Lower leg skin (tissue), 4 donors: ENCODE data around the gene FARP1. TPM values are rescaled to one million over a fixed set of nuclear protein-coding genes. Genes with fewer than 3 reads are reported as not detected.

Experiments used
- DNase-seq, 2 donors: peaks; one replicate each; pipeline ENCODE4 v3.0.0-alpha.2; 2019; ENCODE audit warnings: low spot score in 2 of 2
- H3K4me3 ChIP-seq: fragments of 200-600 bp; sonication (generic); 2 replicates; pipeline ENCODE4 v1.5.1; 2017; ENCODE audit warnings: mild to moderate bottlenecking, low read depth; ENCODE audit not compliant: poor library complexity, severe bottlenecking
- CTCF ChIP-seq, 3 donors: fragments of 450-650 bp; IDR thresholded peaks; one replicate each; pipeline ENCODE4 v1.5.1; 2016; ENCODE audit warnings: antibody characterized with exemption in 3 of 3, mild to moderate bottlenecking in 3 of 3, moderate library complexity in 2 of 3
- POLR2A ChIP-seq, 2 donors: fragments of 450-650 bp; IDR thresholded peaks; one replicate each; pipeline ENCODE4 v1.6.1; 2016 to 2017; ENCODE audit warnings: antibody characterized with exemption in 2 of 2, mild to moderate bottlenecking in 1 of 2, moderate library complexity in 1 of 2
- WGBS, 2 donors: methylation state at CpG; one replicate each; pipeline ENCODE4 v1.1.5; 2018; 5-methylcytosine and 5-hydroxymethylcytosine counted together
- intact Hi-C: fragments of 100-400 bp; cut with DNase I; formaldehyde crosslinking; loops from one replicate; pipeline ENCODE4 v1.15.0; 2023; ENCODE audit warnings: low total_unique reads
- microRNA-seq, 2 donors: library from miRNA; unstranded; fragments of <30 nt; microRNA quantifications; one replicate each; pipeline ENCODE4, GENCODE V29; 2016; ENCODE audit warnings: borderline replicate concordance in 2 of 2, borderline number of aligned reads in 1 of 2
- total RNA-seq, 4 donors: library from RNA; depleted of rRNA; stranded (reverse); fragments of >200 nt; gene quantifications; one replicate each; pipeline ENCODE4 v1.1.0, GENCODE V29; 2016

FARP1 gene
- total RNA-seq, 4 donors from 2014 or later = 4.9 to 26.2 (median 13.3) TPM

- no peak overlapping the region for H3K4me3 ChIP-seq
- TF ChIP-seq CTCF (IDR thresholded peaks at IDR 0.05) = no peak
- 94 to 96% methylated on average over 10 of the region's 10 CpGs for WGBS, 2 donors
- DNase-seq = no peak
- intact Hi-C loops = no loop called here
Measured at GRCh38 chr13:98500963-98501421, 358.1 kb downstream of the FARP1 start.

DNA sequence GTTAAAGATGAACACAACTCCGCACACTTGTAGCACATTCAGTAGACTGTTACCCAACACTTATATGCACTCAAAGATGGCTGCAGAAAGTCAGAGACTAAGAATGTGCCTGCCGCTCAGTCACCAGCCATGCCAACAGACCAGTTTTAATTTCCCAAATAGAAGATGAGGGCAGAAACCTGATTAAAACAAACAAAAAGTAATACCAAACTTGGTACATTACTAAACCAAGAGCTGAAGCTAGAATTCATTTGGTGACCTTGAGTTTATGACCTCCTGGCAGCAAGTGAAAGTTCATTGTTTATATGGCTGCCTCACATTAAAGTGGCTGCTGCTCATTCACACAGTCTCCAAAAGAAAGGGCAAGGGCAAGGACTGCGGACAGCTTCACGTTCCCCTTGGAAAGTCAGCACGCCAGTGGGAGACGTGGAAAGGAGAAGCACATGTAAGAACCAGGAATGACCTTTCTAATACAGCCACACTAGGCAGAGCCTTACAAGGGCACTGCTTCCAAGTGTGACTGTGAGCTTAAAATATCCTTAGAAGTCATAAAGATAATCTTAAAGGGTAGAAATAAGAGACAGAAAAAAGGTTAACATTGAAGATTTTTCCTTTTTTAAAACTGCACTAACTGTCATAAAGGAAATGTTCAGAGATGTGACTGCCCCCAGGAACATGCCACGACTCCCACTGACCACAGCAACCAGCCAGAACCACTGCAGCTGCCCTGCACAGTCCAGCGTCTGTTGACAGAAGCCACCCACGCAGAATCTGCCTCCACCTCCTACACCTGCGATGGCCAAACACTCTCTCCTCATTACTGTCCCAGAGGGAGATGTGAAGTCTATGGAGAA, 360.5 kb downstream of the FARP1 start:
- no peak for TF ChIP-seq CTCF (IDR thresholded peaks at IDR 0.05)
- TF ChIP-seq POLR2A (IDR thresholded peaks at IDR 0.05) = no peak
- WGBS, 2 donors = 65 to 68% methylated on average over 10 of the region's 10 CpGs
- intact Hi-C loops = no loop called here
- no peak overlapping the region for H3K4me3 ChIP-seq
- DNase-seq = no peak

DNA sequence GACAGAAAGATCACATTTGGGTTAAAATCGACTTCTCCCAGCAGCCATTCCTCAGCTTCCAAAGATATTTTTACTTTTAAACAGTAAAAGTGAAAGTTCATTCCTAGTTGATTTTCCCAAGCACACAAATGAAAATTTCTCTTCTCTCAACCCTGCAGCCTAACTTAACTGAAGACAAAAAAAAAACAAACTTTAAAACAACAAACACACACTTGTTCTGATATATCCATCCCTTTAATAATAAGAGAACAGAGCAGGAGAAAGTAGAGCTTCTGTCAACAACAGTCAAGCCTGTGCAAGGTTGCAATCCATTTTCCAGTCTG, 361.1 kb downstream of the FARP1 start:
- WGBS, 2 donors = 58 to 67% methylated on average over 1 of the region's 1 CpG
- no peak overlapping the region for H3K4me3 ChIP-seq
- intact Hi-C loops = no loop called here
- TF ChIP-seq CTCF (IDR thresholded peaks at IDR 0.05) = no peak
- no peak for TF ChIP-seq POLR2A (IDR thresholded peaks at IDR 0.05)
- DNase-seq = no peak

DNA sequence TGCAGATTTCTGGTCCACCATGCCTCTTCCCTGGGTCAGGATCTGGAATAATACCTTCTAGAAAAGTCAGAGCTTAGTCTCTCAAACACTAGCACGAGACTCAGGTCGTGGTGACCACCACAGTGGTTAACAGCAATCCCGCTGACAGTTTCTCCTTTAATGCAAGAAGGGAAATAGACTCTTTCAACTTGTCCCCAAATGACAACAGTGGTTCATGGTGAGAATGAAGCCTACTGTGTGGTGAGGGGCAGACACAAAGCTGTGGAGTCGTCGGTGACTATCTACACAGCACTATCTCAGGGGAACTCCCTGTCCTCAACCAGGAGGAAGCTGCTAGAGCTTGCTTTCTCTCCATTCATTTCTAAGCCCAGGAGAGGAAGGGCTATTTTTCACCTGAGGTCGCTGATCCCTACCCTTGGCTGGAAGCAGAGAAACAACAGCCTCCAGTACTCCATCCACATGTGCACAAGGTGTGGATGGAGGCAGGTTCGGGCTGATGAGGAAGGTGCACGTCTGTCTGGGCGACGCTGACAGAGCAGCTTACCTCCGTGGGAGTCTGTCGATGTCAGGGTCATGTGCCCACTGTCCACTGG, 361.6 kb downstream of the FARP1 start:
- 78 to 88% methylated on average over 12 of the region's 12 CpGs for WGBS, 2 donors
- intact Hi-C loops = no loop called here
- DNase-seq = no peak
- no peak overlapping the region for H3K4me3 ChIP-seq
- TF ChIP-seq CTCF (IDR thresholded peaks at IDR 0.05) (no peak), POLR2A (IDR thresholded peaks at IDR 0.05) (no peak)

Small RNAs within 50 kb of the gene (microRNA-seq; reads per million reads assigned to microRNA genes)
- gene MIR3170 = 0 reads per million in 2 donors

Other genes starting within 250 kb of the FARP1 start
- gene IPO5, start 189.4 kb upstream of the FARP1 start, total RNA-seq = 10 to 100 TPM; 52.5 to 89.5 (median 75.0) TPM
- gene RNF113B, start 34.2 kb downstream of the FARP1 start, total RNA-seq = not detected